ENCODE data around the gene KIF6. TPM values are rescaled to one million over a fixed set of nuclear protein-coding genes. Genes with fewer than 3 reads are reported as not detected.

KIF6 gene
- total and polyA plus RNA-seq, 4 experiments from 2014 or later, result not detected

DNA sequence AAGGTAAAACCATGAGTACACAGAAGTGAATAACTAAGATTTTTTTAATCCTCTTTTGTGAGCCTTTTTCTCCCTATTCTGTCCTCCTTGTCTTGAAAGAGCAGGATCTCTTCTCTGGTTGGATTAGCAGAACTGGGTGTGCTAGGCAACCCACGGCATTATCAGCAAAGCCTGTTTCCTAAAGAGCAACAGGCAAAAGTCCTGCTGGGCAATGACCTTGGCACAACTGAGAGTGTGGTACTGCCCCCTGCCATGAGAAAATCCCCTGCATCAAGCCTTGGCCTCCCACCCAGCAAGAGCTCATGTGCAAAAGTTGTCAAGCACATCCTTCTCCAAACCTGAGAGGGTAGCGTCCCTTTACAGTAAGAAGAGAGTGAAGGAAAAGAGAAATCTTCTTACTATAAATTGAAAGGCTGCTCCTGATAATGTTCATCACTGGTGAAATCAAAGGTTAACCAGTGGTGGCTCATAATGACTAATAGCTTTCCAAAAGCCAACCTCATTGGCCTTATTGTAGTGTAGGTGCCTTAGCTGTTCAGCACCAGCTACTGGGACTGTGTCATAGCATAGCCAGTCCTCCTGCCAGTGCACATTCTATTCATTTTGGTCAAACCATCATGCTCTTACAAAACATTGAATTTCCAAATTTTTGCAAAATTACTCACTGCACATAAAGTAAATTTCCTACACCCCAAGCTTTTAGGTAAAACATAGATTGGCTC, 17.1 kb downstream of the KIF6 start:
- Mint-ChIP-seq H3K27ac (no peak overlapping the region), H3K4me1 (no peaks in the 10 kb centered on the region), H3K36me3 (no peaks in the 10 kb centered on the region), H3K4me3 (no peak overlapping the region), H3K27me3 (peaks cover 6 to 10% of the 10 kb centered on the region in 2 donors), H3K9me3 (peaks cover 0 to 4% (median 0%) of the 10 kb centered on the region in 8 donors)
- CTCF ChIA-PET (ENCODE audit: partially characterized antibody), result no interaction called here
- DNase-seq, result no peak
- intact Hi-C loops (cut with micrococcal nuclease), result no loop called here
- no peaks in the 10 kb centered on the region for H3K4me1 ChIP-seq (ENCODE audit: insufficient read depth, low read length)
- no peaks in the 10 kb centered on the region for H3K9me3 ChIP-seq (ENCODE audit: control insufficient read depth in 1 of 2, low read length in 2 of 2)
- H3K4me3 ChIP-seq (ENCODE audit: low read length in 2 of 2), result no peak overlapping the region
- POLR2A ChIA-PET (ENCODE audit: partially characterized antibody), result no interaction called here
- no peaks in the 10 kb centered on the region for H3K27me3 ChIP-seq (ENCODE audit: insufficient read depth, low read length)
- H3K27ac ChIP-seq (ENCODE audit: low read depth, low read length), result no peak overlapping the region
- no peaks in the 10 kb centered on the region for H3K36me3 ChIP-seq (ENCODE audit: insufficient read depth, low read length)

DNA sequence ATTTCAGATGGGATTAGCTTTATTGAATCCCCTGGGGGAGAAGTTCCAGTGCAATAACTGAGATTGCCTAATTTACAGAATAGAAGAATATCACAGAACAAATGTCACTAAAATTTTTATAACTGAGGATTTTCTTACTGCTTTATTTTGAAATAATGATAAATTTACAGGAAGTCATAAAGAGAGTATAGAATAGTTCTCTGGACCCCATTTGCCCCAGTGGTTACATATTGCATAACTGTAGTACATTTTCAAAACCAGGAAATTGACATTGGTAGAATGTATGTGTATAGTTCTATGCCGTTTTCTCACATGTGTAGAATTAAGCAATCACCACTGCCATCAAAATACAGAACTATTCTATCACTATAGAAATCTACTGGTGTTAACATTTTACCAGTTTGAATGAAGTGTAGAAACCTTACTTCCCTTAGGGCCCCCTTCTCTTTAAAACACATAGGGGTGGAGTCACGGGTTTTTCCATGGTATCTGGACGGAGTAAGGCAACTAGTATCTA, 18.3 kb downstream of the KIF6 start:
- H3K27me3 ChIP-seq (ENCODE audit: insufficient read depth, low read length), result no peaks in the 10 kb centered on the region
- Mint-ChIP-seq H3K4me3 (no peak overlapping the region), H3K27me3 (peaks cover 3 to 10% of the 10 kb centered on the region in 2 donors), H3K9me3 (peaks cover 0 to 2% (median 0%) of the 10 kb centered on the region in 8 donors), H3K27ac (no peak overlapping the region), H3K36me3 (no peaks in the 10 kb centered on the region), H3K4me1 (no peaks in the 10 kb centered on the region)
- H3K9me3 ChIP-seq (ENCODE audit: control insufficient read depth in 1 of 2, low read length in 2 of 2), result no peaks in the 10 kb centered on the region
- CTCF ChIA-PET (ENCODE audit: partially characterized antibody), result interaction anchor here (1.2 kb wide), 1 partner anchor 10 kb away, joined by 3 read pairs; no protein-coding TSS in a partner anchor
- no peaks in the 10 kb centered on the region for H3K36me3 ChIP-seq (ENCODE audit: insufficient read depth, low read length)
- H3K4me3 ChIP-seq (ENCODE audit: low read length in 2 of 2), result no peak overlapping the region
- DNase-seq, result no peak
- POLR2A ChIA-PET (ENCODE audit: partially characterized antibody), result no interaction called here
- no peaks in the 10 kb centered on the region for H3K4me1 ChIP-seq (ENCODE audit: insufficient read depth, low read length)
- no peak overlapping the region for H3K27ac ChIP-seq (ENCODE audit: low read depth, low read length)
- intact Hi-C loops (cut with micrococcal nuclease), result no loop called here

DNA sequence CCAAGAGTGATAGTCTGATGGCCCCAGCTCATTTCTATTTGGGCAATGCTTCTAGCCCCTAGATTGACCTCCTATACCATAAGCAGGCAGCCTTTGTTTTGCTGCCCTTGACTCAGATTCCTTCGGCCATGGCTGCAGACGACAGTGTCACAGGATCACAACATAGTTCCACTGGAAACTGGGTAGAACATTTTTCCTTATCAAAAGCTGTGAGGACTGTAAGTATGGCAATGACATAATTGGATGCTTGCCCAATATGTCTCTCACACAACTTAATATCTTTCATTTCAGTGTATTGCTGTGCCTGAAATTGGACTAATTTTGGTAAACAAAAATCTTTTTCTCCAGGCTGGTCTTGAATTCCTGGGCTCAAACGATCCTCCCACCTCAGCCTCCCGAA, 22.9 kb downstream of the KIF6 start:
- no peaks in the 10 kb centered on the region for H3K9me3 ChIP-seq (ENCODE audit: control insufficient read depth in 1 of 2, low read length in 2 of 2)
- Mint-ChIP-seq H3K4me1 (no peaks in the 10 kb centered on the region), H3K9me3 (no peaks in the 10 kb centered on the region), H3K36me3 (no peaks in the 10 kb centered on the region), H3K4me3 (no peak overlapping the region), H3K27ac (no peak overlapping the region), H3K27me3 (peaks cover 0 to 4% of the 10 kb centered on the region in 2 donors)
- ChIA-PET CTCF (ENCODE audit: partially characterized antibody) (no interaction called here), POLR2A (ENCODE audit: partially characterized antibody) (no interaction called here)
- H3K27ac ChIP-seq (ENCODE audit: low read depth, low read length), result no peak overlapping the region
- H3K4me3 ChIP-seq (ENCODE audit: low read length in 2 of 2), result no peak overlapping the region
- intact Hi-C loops (cut with micrococcal nuclease), result no loop called here
- no peaks in the 10 kb centered on the region for H3K27me3 ChIP-seq (ENCODE audit: insufficient read depth, low read length)
- no peak for DNase-seq
- H3K36me3 ChIP-seq (ENCODE audit: insufficient read depth, low read length), result no peaks in the 10 kb centered on the region
- H3K4me1 ChIP-seq (ENCODE audit: insufficient read depth, low read length), result no peaks in the 10 kb centered on the region

DNA sequence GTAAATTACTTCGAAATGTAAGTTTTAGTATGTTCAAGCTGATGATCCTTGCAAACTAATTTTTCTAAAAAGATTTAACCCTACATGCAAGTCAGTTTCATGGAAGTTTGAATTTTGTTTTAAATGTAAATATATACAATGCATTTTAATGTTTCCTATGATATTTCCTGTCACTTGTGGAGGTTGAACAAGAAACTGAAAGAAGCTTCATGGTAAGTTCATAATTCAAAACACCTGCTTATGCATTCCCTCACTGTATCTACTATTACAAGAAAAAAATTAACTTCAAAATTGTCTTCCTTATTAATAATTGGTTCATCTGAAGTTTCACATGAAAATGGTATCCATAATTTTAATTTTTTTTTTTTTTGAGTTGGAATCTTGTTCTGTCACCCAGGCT, 24.8 kb downstream of the KIF6 start:
- H3K4me3 ChIP-seq (ENCODE audit: low read length in 2 of 2), result no peak overlapping the region
- Mint-ChIP-seq H3K9me3 (no peaks in the 10 kb centered on the region), H3K27ac (no peak overlapping the region), H3K4me3 (no peak overlapping the region), H3K27me3 (no peaks in the 10 kb centered on the region), H3K36me3 (no peaks in the 10 kb centered on the region), H3K4me1 (no peaks in the 10 kb centered on the region)
- H3K36me3 ChIP-seq (ENCODE audit: insufficient read depth, low read length), result no peaks in the 10 kb centered on the region
- no peak for DNase-seq
- ChIA-PET CTCF (ENCODE audit: partially characterized antibody) (interaction anchor here (1.2 kb wide), 1 partner anchor 13 kb away, joined by 3 read pairs; no protein-coding TSS in a partner anchor), POLR2A (ENCODE audit: partially characterized antibody) (no interaction called here)
- no peaks in the 10 kb centered on the region for H3K27me3 ChIP-seq (ENCODE audit: insufficient read depth, low read length)
- H3K9me3 ChIP-seq (ENCODE audit: control insufficient read depth in 1 of 2, low read length in 2 of 2), result no peaks in the 10 kb centered on the region
- intact Hi-C loops (cut with micrococcal nuclease), result no loop called here
- H3K4me1 ChIP-seq (ENCODE audit: insufficient read depth, low read length), result no peaks in the 10 kb centered on the region
- no peak overlapping the region for H3K27ac ChIP-seq (ENCODE audit: low read depth, low read length)

DNA sequence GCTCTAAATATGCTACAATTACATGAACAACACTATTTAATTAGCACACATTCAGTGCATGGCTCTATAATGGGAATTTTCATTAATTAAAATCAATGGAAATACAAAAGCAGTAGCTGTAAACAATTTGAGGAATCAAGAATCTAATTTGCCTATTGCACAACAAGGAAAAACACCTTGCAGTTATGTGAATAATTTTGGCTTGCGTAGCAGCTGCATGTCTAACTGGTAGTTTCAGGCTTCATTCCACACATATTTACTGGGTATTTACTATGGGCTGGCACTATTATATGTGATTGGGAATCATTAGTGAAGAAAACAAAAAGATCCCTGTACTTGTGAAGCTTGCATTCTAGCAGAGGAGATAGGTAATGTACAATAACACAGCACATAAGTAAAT, 26.4 kb downstream of the KIF6 start:
- H3K9me3 ChIP-seq (ENCODE audit: control insufficient read depth in 1 of 2, low read length in 2 of 2), result no peaks in the 10 kb centered on the region
- H3K27ac Mint-ChIP-seq, result no peak overlapping the region
- H3K9me3 Mint-ChIP-seq, result no peaks in the 10 kb centered on the region
- DNase-seq, result no peak
- no peak overlapping the region for H3K27ac ChIP-seq (ENCODE audit: low read depth, low read length)
- H3K27me3 Mint-ChIP-seq, result no peaks in the 10 kb centered on the region
- no peaks in the 10 kb centered on the region for H3K36me3 Mint-ChIP-seq
- no peaks in the 10 kb centered on the region for H3K4me1 Mint-ChIP-seq
- no peaks in the 10 kb centered on the region for H3K4me1 ChIP-seq (ENCODE audit: insufficient read depth, low read length)
- intact Hi-C loops (cut with micrococcal nuclease), result no loop called here
- H3K36me3 ChIP-seq (ENCODE audit: insufficient read depth, low read length), result no peaks in the 10 kb centered on the region
- no peak overlapping the region for H3K4me3 ChIP-seq (ENCODE audit: low read length in 2 of 2)
- POLR2A ChIA-PET (ENCODE audit: partially characterized antibody), result no interaction called here
- H3K27me3 ChIP-seq (ENCODE audit: insufficient read depth, low read length), result no peaks in the 10 kb centered on the region
- no peak overlapping the region for H3K4me3 Mint-ChIP-seq
- CTCF ChIA-PET (ENCODE audit: partially characterized antibody), result no interaction called here

DNA sequence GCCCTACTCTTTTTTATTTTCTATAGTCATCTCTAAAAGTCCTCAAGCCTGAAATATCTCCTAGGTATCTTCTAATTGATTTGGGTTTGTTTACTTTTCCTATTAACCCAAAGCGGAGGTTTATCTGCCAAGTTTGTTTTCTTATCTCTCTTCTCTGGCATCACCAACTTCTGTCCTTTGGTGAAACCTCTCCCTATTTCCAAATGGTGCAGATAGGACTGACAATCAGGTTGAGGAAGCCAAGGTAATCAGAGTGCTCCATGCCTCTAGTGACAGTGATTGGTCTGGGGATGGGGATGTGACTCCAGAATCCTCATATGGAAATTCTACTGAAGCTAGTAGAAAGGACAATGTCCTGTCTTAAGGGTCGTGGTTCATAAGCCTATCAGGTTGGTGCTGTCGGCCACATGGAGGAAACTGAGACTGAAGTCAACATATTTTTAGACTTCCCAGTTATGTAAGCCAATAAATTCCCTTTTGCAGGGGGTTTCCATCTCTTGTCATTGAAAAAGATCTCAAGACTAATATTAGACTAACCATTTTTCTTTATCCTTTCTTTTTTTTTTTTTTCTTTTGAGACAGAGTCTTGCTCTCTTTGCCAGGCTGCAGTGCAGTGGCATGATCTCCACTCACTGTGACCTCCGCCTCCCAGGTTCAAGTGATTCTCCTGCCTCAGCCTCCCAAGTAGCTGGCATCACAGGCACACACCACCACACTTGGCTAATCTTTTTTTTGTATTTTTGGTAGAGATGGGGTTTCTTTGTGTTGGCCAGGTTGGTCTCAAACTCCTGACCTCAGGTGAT, 28.0 kb downstream of the KIF6 start:
- ChIA-PET POLR2A (ENCODE audit: partially characterized antibody) (no interaction called here), CTCF (ENCODE audit: partially characterized antibody) (interaction anchor here (0.9 kb wide), 1 partner anchor 10 kb away, joined by 3 read pairs; no protein-coding TSS in a partner anchor)
- no peak for DNase-seq
- intact Hi-C loops (cut with micrococcal nuclease), result no loop called here
- Mint-ChIP-seq H3K4me3 (no peak overlapping the region), H3K27ac (no peak overlapping the region), H3K27me3 (peaks cover 1% of the 10 kb centered on the region in 2 donors), H3K9me3 (no peaks in the 10 kb centered on the region), H3K4me1 (no peaks in the 10 kb centered on the region), H3K36me3 (no peaks in the 10 kb centered on the region)
- no peaks in the 10 kb centered on the region for H3K9me3 ChIP-seq (ENCODE audit: control insufficient read depth in 1 of 2, low read length in 2 of 2)
- no peak overlapping the region for H3K4me3 ChIP-seq (ENCODE audit: low read length in 2 of 2)
- H3K36me3 ChIP-seq (ENCODE audit: insufficient read depth, low read length), result no peaks in the 10 kb centered on the region
- no peaks in the 10 kb centered on the region for H3K27me3 ChIP-seq (ENCODE audit: insufficient read depth, low read length)
- H3K4me1 ChIP-seq (ENCODE audit: insufficient read depth, low read length), result no peaks in the 10 kb centered on the region
- H3K27ac ChIP-seq (ENCODE audit: low read depth, low read length), result no peak overlapping the region

DNA sequence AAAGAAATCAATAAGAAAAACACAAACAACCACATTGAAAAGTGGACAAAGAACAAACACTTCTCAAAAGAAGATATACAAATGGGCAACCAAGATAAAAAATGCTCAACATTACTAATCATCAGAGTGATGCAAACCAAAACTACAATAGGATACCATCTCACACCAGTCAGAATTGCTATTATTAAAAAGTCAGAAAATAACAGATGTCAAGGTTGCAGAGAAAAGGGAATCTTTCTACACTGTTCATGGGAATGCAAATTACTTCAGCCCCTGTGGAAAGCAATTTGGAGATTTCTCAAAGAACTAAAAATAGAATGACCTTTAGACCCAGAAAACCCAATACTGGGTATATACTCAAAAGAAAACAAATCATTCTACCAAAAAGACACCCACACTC, 29.8 kb downstream of the KIF6 start:
- H3K9me3 Mint-ChIP-seq, result peaks cover 0 to 3% (median 0%) of the 10 kb centered on the region in 8 donors
- H3K4me3 ChIP-seq (ENCODE audit: low read length in 2 of 2), result no peak overlapping the region
- H3K27me3 Mint-ChIP-seq, result peaks cover 1 to 5% of the 10 kb centered on the region in 2 donors
- H3K27ac ChIP-seq (ENCODE audit: low read depth, low read length), result no peak overlapping the region
- no peak overlapping the region for H3K4me3 Mint-ChIP-seq
- no peaks in the 10 kb centered on the region for H3K4me1 ChIP-seq (ENCODE audit: insufficient read depth, low read length)
- ChIA-PET CTCF (ENCODE audit: partially characterized antibody) (no interaction called here), POLR2A (ENCODE audit: partially characterized antibody) (no interaction called here)
- H3K36me3 Mint-ChIP-seq, result no peaks in the 10 kb centered on the region
- DNase-seq, result no peak
- no peak overlapping the region for H3K27ac Mint-ChIP-seq
- H3K36me3 ChIP-seq (ENCODE audit: insufficient read depth, low read length), result no peaks in the 10 kb centered on the region
- H3K4me1 Mint-ChIP-seq, result no peaks in the 10 kb centered on the region
- H3K27me3 ChIP-seq (ENCODE audit: insufficient read depth, low read length), result no peaks in the 10 kb centered on the region
- intact Hi-C loops (cut with micrococcal nuclease), result no loop called here
- no peaks in the 10 kb centered on the region for H3K9me3 ChIP-seq (ENCODE audit: control insufficient read depth in 1 of 2, low read length in 2 of 2)
